CD14-positive monocyte (primary cell): ENCODE measurements around the gene ZBTB8B. TPM values are rescaled to one million over a fixed set of nuclear protein-coding genes. Genes with fewer than 3 reads are reported as not detected.
A peak's percentile ranks its signal among the peaks of the same experiment; 100 is the strongest.

Experiments used
- DNase-seq, 3 donors: peaks; one replicate each; pipeline ENCODE4 v3.0.0-alpha.2; 2011 to 2022
- H2AFZ ChIP-seq: 2 replicates; pipeline ENCODE4 v1.6.0; 2012; ENCODE audit warnings: mild to moderate bottlenecking, low read depth, low read length, inconsistent platforms; ENCODE audit not compliant: insufficient read depth, poor library complexity, severe bottlenecking
- H3K27ac ChIP-seq, 2 donors: 1 replicate in 1 of 2; 2 replicates in 1 of 2; pipeline ENCODE4 v1.5.1; 2012 to 2013; ENCODE audit warnings: low read length in 2 of 2, control low read depth in 1 of 2, inconsistent platforms in 1 of 2, low read depth in 1 of 2, mild to moderate bottlenecking in 1 of 2
- H3K27me3 ChIP-seq, 2 donors: one replicate each; pipeline versions ENCODE4 v1.6.0 to v1.6.1; 2011 to 2013; ENCODE audit warnings: low read length in 2 of 2; ENCODE audit not compliant: control insufficient read depth in 2 of 2, insufficient read depth in 2 of 2
- H3K36me3 ChIP-seq, 2 donors: replicated peaks in 1 of 2; 1 replicate in 1 of 2; 2 replicates in 1 of 2; pipeline versions ENCODE4 v1.5.1 to v1.6.1; 2012 to 2013; ENCODE audit warnings: low read length in 2 of 2, control low read depth in 1 of 2, inconsistent platforms in 1 of 2, mild to moderate bottlenecking in 1 of 2; ENCODE audit not compliant: insufficient read depth in 2 of 2, control insufficient read depth in 1 of 2
- H3K4me1 ChIP-seq, 2 donors: 1 replicate in 1 of 2; 2 replicates in 1 of 2; pipeline versions ENCODE4 v1.5.1 to v1.6.1; 2012 to 2013; ENCODE audit warnings: low read length in 2 of 2, control low read depth in 1 of 2, inconsistent platforms in 1 of 2, mild to moderate bottlenecking in 1 of 2, moderate library complexity in 1 of 2; ENCODE audit not compliant: insufficient read depth in 2 of 2, control insufficient read depth in 1 of 2
- H3K4me2 ChIP-seq: replicated peaks from 2 replicates; pipeline ENCODE3; 2012; ENCODE audit warnings: low read length, moderate library complexity, mild to moderate bottlenecking; ENCODE audit not compliant: poor library complexity, severe bottlenecking; ENCODE audit errors: extremely low read depth
- H3K4me3 ChIP-seq, 3 experiments: fragments of 200-600 bp in 1 of 3; sonication (generic) in 1 of 3; replicated peaks in 1 of 3; 1 replicate in 2 of 3; 2 replicates in 1 of 3; pipeline ENCODE4 v1.5.1; 2011 to 2013; ENCODE audit warnings: low read length in 3 of 3, mild to moderate bottlenecking in 3 of 3, control low read depth in 2 of 3, low read depth in 2 of 3, inconsistent platforms in 1 of 3, moderate library complexity in 1 of 3
- H3K79me2 ChIP-seq: 2 replicates; pipeline ENCODE4 v1.6.0; 2012; ENCODE audit warnings: mild to moderate bottlenecking, control low read depth, inconsistent platforms, low read length, moderate library complexity; ENCODE audit not compliant: insufficient read depth
- H3K9ac ChIP-seq: 2 replicates; pipeline ENCODE4 v1.6.0; 2017; ENCODE audit warnings: low read length, mild to moderate bottlenecking; ENCODE audit not compliant: insufficient read depth, poor library complexity, severe bottlenecking
- H3K9me3 ChIP-seq, 2 donors: replicated peaks in 1 of 2; 1 replicate in 1 of 2; 2 replicates in 1 of 2; pipeline versions ENCODE4 v1.5.1 to v1.6.1; 2012 to 2013; ENCODE audit warnings: low read length in 2 of 2, control low read depth in 1 of 2; ENCODE audit not compliant: control insufficient read depth in 1 of 2, insufficient read depth in 1 of 2
- H4K20me1 ChIP-seq: 2 replicates; pipeline ENCODE4 v1.6.0; 2012; ENCODE audit warnings: mild to moderate bottlenecking, low read length, control low read depth, moderate library complexity; ENCODE audit not compliant: insufficient read depth
- H3K27ac Mint-ChIP-seq, 7 donors: one replicate each; pipeline ENCODE4 v1.8.0; 2020; ENCODE audit warnings: mild to moderate bottlenecking in 7 of 7, mixed read lengths in 7 of 7, moderate library complexity in 6 of 7, inconsistent platforms in 2 of 7
- H3K27me3 Mint-ChIP-seq, 3 donors: one replicate each; pipeline ENCODE4 v1.8.0; 2021 to 2022; ENCODE audit warnings: low read depth in 3 of 3, mild to moderate bottlenecking in 3 of 3, mixed read lengths in 3 of 3, moderate library complexity in 3 of 3, inconsistent platforms in 1 of 3
- H3K36me3 Mint-ChIP-seq, 2 donors: one replicate each; pipeline ENCODE4 v1.8.0; 2020; ENCODE audit warnings: mixed read lengths in 2 of 2, inconsistent platforms in 1 of 2, mild to moderate bottlenecking in 1 of 2
- H3K4me1 Mint-ChIP-seq: one replicate; pipeline ENCODE4 v1.8.0; 2020; ENCODE audit warnings: mild to moderate bottlenecking, mixed read lengths
- H3K4me3 Mint-ChIP-seq, 2 donors: one replicate each; pipeline ENCODE4 v1.8.0; 2020; ENCODE audit warnings: mild to moderate bottlenecking in 2 of 2, mixed read lengths in 2 of 2, moderate library complexity in 1 of 2
- H3K9me3 Mint-ChIP-seq, 7 donors: one replicate each; pipeline ENCODE4 v1.8.0; 2020 to 2022; ENCODE audit warnings: mixed read lengths in 7 of 7, mild to moderate bottlenecking in 6 of 7, moderate library complexity in 6 of 7, inconsistent platforms in 2 of 7
- WGBS: methylation state at CpG from one replicate; pipeline ENCODE4 v1.1.5; 2013; ENCODE audit warnings: missing lambda C conversion rate; ENCODE audit not compliant: insufficient coverage; 5-methylcytosine and 5-hydroxymethylcytosine counted together
- intact Hi-C, 2 donors: fragments of 100-400 bp; cut with micrococcal nuclease; formaldehyde crosslinking; loops; one replicate each; pipeline versions ENCODE4 v1.15.0 to v1.15.1; 2023
- polyA plus RNA-seq, 3 donors: library from polyadenylated mRNA; depleted of rRNA in 1 of 3; unstranded in 2 of 3; stranded (reverse) in 1 of 3; fragments of 300-500 nt in 2 of 3; fragments of >200 nt in 1 of 3; fragmentation: Illumina TruSeq in 2 of 3; gene quantifications; 1 replicate in 2 of 3; 2 replicates in 1 of 3; pipeline ENCODE4 v1.2.3, GENCODE V29; 2012 to 2021
- TF ChIP-seq, protein P1 (sequence below): fragments of 200-600 bp; IDR thresholded peaks from one replicate; pipeline ENCODE4 v1.8.0; 2022; ENCODE audit warnings: antibody characterized with exemption, mild to moderate bottlenecking

The ZBTB8B gene
- polyA plus RNA-seq, 3 donors, result not detected

DNA sequence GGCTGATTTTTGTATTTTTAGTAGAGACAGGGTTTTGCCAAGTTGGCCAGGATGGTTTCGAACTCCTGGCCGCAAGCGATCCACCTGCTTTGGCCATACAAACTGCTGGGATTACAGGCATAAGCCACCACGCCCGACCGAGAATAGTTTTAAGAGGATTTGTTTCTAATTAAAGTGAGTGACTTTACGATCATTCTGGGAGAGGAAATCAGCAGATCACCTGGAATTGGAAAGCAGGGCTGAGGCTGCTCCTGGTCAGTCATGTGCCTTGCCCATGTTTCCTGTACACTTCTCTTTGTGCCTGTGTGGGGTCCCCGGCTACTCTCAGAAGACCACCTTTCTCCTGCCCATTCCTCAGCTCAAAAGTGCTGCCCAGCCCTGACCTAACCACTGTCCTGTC, 33.9 kb downstream of the ZBTB8B start:
- H3K36me3 Mint-ChIP-seq, result no peaks in the 10 kb centered on the region
- no peaks in the 10 kb centered on the region for H3K36me3 ChIP-seq
- WGBS, result 92% methylated on average over 3 of the region's 8 CpGs
- H3K9me3 Mint-ChIP-seq, result peaks cover 0 to 3% (median 0%) of the 10 kb centered on the region in 7 donors
- intact Hi-C loops, result no loop called here
- DNase-seq, result no peak
- H2AFZ ChIP-seq, result no peak overlapping the region
- no peak overlapping the region for H3K27ac Mint-ChIP-seq
- no peak overlapping the region for H3K27ac ChIP-seq
- H3K4me3 ChIP-seq, result no peak overlapping the region
- no peaks in the 10 kb centered on the region for H3K79me2 ChIP-seq
- peaks cover 0 to 13% (median 5%) of the 10 kb centered on the region in 3 donors for H3K27me3 Mint-ChIP-seq
- TF ChIP-seq, protein P1, sequence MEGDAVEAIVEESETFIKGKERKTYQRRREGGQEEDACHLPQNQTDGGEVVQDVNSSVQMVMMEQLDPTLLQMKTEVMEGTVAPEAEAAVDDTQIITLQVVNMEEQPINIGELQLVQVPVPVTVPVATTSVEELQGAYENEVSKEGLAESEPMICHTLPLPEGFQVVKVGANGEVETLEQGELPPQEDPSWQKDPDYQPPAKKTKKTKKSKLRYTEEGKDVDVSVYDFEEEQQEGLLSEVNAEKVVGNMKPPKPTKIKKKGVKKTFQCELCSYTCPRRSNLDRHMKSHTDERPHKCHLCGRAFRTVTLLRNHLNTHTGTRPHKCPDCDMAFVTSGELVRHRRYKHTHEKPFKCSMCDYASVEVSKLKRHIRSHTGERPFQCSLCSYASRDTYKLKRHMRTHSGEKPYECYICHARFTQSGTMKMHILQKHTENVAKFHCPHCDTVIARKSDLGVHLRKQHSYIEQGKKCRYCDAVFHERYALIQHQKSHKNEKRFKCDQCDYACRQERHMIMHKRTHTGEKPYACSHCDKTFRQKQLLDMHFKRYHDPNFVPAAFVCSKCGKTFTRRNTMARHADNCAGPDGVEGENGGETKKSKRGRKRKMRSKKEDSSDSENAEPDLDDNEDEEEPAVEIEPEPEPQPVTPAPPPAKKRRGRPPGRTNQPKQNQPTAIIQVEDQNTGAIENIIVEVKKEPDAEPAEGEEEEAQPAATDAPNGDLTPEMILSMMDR, result no peak
- no peaks in the 10 kb centered on the region for H3K27me3 ChIP-seq
- peaks cover 19% of the 10 kb centered on the region for H3K4me1 Mint-ChIP-seq
- peak overlapping the region in 1 of 2 donors; percentile 40 for H3K4me3 Mint-ChIP-seq
- no peak overlapping the region for H3K4me2 ChIP-seq
- peaks cover 12 to 16% of the 10 kb centered on the region in 2 donors for H3K4me1 ChIP-seq
- H3K9ac ChIP-seq, result no peak overlapping the region
- no peaks in the 10 kb centered on the region for H3K9me3 ChIP-seq
- H4K20me1 ChIP-seq, result no peaks in the 10 kb centered on the region

DNA sequence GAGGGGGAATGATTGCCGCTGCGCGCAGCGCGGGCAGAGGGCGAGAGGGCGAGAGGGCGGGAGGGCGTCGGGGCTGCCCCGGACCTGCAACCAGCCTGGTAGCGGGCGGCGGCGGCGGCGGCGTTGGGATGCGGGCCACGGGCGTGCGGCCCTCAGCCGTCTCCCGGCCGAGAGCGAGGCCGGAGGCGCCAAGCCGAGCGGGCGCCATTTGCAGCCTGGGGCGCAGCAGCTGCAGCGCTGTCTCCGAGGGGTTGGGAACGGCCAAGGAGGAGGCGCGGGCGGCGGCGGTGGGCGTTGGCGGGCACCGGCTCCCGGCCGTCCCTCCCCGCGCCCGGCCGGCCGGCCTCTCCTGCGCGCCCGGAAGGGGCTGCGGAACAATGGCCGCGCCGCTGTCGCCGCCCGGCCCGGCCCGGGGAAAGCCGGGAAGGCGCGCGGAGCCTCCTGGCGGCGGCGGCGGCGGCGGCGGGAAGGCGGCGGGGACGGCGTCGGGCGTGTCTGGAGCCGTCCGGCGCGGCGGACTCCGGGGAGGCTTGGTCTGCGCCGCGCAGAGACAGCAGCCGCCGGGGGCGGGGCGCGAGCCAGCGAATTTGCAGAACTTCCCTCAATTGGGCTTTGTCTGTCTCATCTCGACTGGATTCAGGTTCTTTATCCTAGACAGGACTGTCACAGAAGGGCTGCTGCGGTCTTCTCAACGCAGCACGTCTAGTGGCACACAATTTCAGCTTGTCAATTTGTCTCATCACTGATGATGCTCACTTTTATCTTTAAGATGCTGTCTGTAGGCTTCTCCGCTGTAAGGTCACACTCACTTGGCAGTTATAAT, 35.7 kb downstream of the ZBTB8B start:
- peak; percentile 52 to 65 (median 56) for DNase-seq
- Mint-ChIP-seq H3K4me3 (peak overlapping the region; percentile 88 to 92), H3K9me3 (peaks cover 2 to 8% (median 5%) of the 10 kb centered on the region in 7 donors), H3K27ac (peak overlapping the region in 3 of 7 donors; percentile 13 to 50 (median 26)), H3K27me3 (peaks cover 3 to 15% (median 5%) of the 10 kb centered on the region in 3 donors), H3K4me1 (peaks cover 19% of the 10 kb centered on the region), H3K36me3 (no peaks in the 10 kb centered on the region)
- no peaks in the 10 kb centered on the region for H4K20me1 ChIP-seq
- under 1% methylated on average over 96 of the region's 99 CpGs for WGBS
- peak overlapping the region; percentile 56 for H3K9ac ChIP-seq
- H3K9me3 ChIP-seq, result peaks cover 0 to 3% of the 10 kb centered on the region in 2 donors
- intact Hi-C loops, result no loop called here
- H3K4me2 ChIP-seq, result peak overlapping the region; percentile 80
- peak overlapping the region; percentile 89 for H2AFZ ChIP-seq
- peak overlapping the region; percentile 54 to 77 (median 59) for H3K4me3 ChIP-seq
- no peaks in the 10 kb centered on the region for H3K79me2 ChIP-seq
- TF ChIP-seq, protein P1, result no peak
- H3K4me1 ChIP-seq, result peaks cover 12 to 16% of the 10 kb centered on the region in 2 donors
- H3K36me3 ChIP-seq, result no peaks in the 10 kb centered on the region
- H3K27ac ChIP-seq, result peak overlapping the region in 1 of 2 donors; percentile 9
- no peaks in the 10 kb centered on the region for H3K27me3 ChIP-seq
